Hepatocyte (in vitro differentiated cells): ENCODE data around the gene TTLL12. TPM values are rescaled to one million over a fixed set of nuclear protein-coding genes. Genes with fewer than 3 reads are reported as not detected.

ENCODE experiments used
- DNase-seq: peaks from one replicate; pipeline ENCODE4 v3.0.0-alpha.2; 2016; ENCODE audit warnings: low spot score
- H2AFZ ChIP-seq: fragments of 200-600 bp; sonication (generic); 2 replicates; pipeline ENCODE4 v1.6.0; 2016; ENCODE audit warnings: antibody characterized with exemption, mild to moderate bottlenecking
- H3K27ac ChIP-seq: fragments of 200-600 bp; sonication (generic); 2 replicates; pipeline ENCODE4 v1.5.1; 2016; ENCODE audit warnings: mild to moderate bottlenecking
- H3K27me3 ChIP-seq: fragments of 200-600 bp; sonication (generic); 2 replicates; pipeline ENCODE4 v1.6.1; 2016
- H3K36me3 ChIP-seq: fragments of 200-600 bp; sonication (generic); replicated peaks from 2 replicates; pipeline ENCODE4 v1.5.1; 2016; ENCODE audit warnings: low read depth; ENCODE audit not compliant: insufficient read depth
- H3K4me1 ChIP-seq: fragments of 200-600 bp; sonication (generic); 2 replicates; pipeline ENCODE4 v1.5.1; 2016; ENCODE audit warnings: mild to moderate bottlenecking, moderate library complexity; ENCODE audit not compliant: insufficient read depth
- H3K4me2 ChIP-seq: fragments of 200-600 bp; sonication (generic); 2 replicates; pipeline ENCODE4 v1.6.0; 2016
- H3K4me3 ChIP-seq: fragments of 200-600 bp; sonication (generic); 2 replicates; pipeline ENCODE4 v1.5.1; 2016; ENCODE audit warnings: mild to moderate bottlenecking
- H3K79me2 ChIP-seq: fragments of 200-600 bp; sonication (generic); 2 replicates; pipeline ENCODE4 v1.6.0; 2017; ENCODE audit warnings: mild to moderate bottlenecking
- H3K9me2 ChIP-seq: fragments of 200-600 bp; sonication (generic); replicated peaks from 2 replicates; pipeline ENCODE4 v1.6.0; 2017; ENCODE audit warnings: mild to moderate bottlenecking; ENCODE audit not compliant: insufficient read depth
- H3K9me3 ChIP-seq: fragments of 200-600 bp; sonication (generic); 2 replicates; pipeline ENCODE4 v1.5.1; 2016; ENCODE audit warnings: low read depth, mild to moderate bottlenecking
- H4K20me1 ChIP-seq: fragments of 200-600 bp; sonication (generic); 2 replicates; pipeline ENCODE4 v1.6.0; 2016; ENCODE audit warnings: mild to moderate bottlenecking; ENCODE audit not compliant: insufficient read depth, poor library complexity, severe bottlenecking
- EZH2 ChIP-seq: fragments of 200-600 bp; sonication (generic); IDR thresholded peaks from 2 replicates; pipeline ENCODE4 v1.6.1; 2016; ENCODE audit warnings: antibody characterized with exemption, mild to moderate bottlenecking, borderline replicate concordance
- EZH2phosphoT487 ChIP-seq: fragments of 200-600 bp; sonication (generic); IDR thresholded peaks from one replicate; pipeline ENCODE4 v1.6.1; 2018; ENCODE audit warnings: antibody characterized with exemption, mild to moderate bottlenecking, low read depth, moderate library complexity; ENCODE audit not compliant: unreplicated experiment, severe bottlenecking
- WGBS: methylation state at CpG from one replicate; pipeline ENCODE4 v1.1.6; 2016; ENCODE audit warnings: low lambda C conversion rate; ENCODE audit errors: missing lambda C conversion rate; 5-methylcytosine and 5-hydroxymethylcytosine counted together
- polyA plus RNA-seq: library from polyadenylated mRNA; unstranded; fragments of >200 nt; fragmentation: Nextera tagmentation; extraction: Ambion mirVana; gene quantifications from 2 replicates; pipeline ENCODE4 v1.2.1, GENCODE V29; 2016
- total RNA-seq: library from RNA; depleted of rRNA; stranded (reverse); fragments of >200 nt; gene quantifications from 2 replicates; pipeline ENCODE4 v1.2.3, GENCODE V29; 2014
- TF ChIP-seq, protein P1 (sequence below): fragments of 200-600 bp; sonication (generic); IDR thresholded peaks from 2 replicates; pipeline ENCODE4 v1.5.1; 2016; ENCODE audit warnings: antibody characterized with exemption, mild to moderate bottlenecking; ENCODE audit not compliant: poor library complexity

Gene TTLL12
- total and polyA plus RNA-seq, 2 experiments from 2014 or later, result 40.9 to 50.3 TPM

DNA sequence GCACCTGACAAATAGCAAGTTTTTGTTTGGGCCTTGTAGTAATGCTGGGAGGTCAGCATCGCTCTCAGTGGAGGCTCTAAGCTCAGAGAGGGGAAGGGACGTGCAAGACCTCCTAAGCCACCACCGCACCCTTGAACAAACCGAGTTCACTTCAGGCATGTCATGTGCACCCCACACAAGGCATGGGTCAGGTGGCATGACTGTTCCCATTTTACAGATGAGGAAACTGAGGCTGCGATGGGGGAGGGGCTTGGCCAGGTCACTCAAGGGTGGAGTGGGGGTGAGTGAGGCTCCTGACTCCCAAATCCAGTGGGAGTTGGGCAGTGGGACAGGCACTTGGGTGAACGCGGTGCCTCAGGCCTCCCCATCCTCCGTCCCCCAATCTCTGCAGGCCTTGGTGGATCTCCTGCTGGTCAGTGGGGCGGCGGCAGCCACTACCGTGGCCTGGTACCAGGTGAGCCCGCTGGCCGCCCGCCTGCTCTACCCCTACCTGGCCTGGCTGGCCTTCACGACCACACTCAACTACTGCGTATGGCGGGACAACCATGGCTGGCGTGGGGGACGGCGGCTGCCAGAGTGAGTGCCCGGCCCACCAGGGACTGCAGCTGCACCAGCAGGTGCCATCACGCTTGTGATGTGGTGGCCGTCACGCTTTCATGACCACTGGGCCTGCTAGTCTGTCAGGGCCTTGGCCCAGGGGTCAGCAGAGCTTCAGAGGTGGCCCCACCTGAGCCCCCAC is 24.4 kb downstream of the TTLL12 start:
- H3K36me3 ChIP-seq, result no peaks in the 10 kb centered on the region
- H3K9me2 ChIP-seq, result no peaks in the 10 kb centered on the region
- H3K27ac ChIP-seq, result no peak overlapping the region
- no peak for DNase-seq
- H3K79me2 ChIP-seq, result no peaks in the 10 kb centered on the region
- no peak overlapping the region for H3K4me2 ChIP-seq
- H3K9me3 ChIP-seq, result no peaks in the 10 kb centered on the region
- H3K4me3 ChIP-seq, result no peak overlapping the region
- no peak overlapping the region for H2AFZ ChIP-seq
- H4K20me1 ChIP-seq, result no peaks in the 10 kb centered on the region
- WGBS, result 95% methylated on average over 20 of the region's 24 CpGs
- no peak for TF ChIP-seq EZH2phosphoT487
- TF ChIP-seq EZH2, result no peak
- TF ChIP-seq, protein P1, sequence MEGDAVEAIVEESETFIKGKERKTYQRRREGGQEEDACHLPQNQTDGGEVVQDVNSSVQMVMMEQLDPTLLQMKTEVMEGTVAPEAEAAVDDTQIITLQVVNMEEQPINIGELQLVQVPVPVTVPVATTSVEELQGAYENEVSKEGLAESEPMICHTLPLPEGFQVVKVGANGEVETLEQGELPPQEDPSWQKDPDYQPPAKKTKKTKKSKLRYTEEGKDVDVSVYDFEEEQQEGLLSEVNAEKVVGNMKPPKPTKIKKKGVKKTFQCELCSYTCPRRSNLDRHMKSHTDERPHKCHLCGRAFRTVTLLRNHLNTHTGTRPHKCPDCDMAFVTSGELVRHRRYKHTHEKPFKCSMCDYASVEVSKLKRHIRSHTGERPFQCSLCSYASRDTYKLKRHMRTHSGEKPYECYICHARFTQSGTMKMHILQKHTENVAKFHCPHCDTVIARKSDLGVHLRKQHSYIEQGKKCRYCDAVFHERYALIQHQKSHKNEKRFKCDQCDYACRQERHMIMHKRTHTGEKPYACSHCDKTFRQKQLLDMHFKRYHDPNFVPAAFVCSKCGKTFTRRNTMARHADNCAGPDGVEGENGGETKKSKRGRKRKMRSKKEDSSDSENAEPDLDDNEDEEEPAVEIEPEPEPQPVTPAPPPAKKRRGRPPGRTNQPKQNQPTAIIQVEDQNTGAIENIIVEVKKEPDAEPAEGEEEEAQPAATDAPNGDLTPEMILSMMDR, result no peak
- H3K4me1 ChIP-seq, result no peaks in the 10 kb centered on the region
- H3K27me3 ChIP-seq, result no peaks in the 10 kb centered on the region

GRCh38 chr22:43160497-43161126 is 26.3 kb downstream of the TTLL12 start:
- Histone ChIP-seq H3K9me2 (no peaks in the 10 kb centered on the region), H3K27ac (no peak overlapping the region), H3K27me3 (no peaks in the 10 kb centered on the region), H3K4me2 (no peak overlapping the region), H3K36me3 (no peaks in the 10 kb centered on the region), H3K4me3 (no peak overlapping the region), H4K20me1 (no peaks in the 10 kb centered on the region), H2AFZ (no peak overlapping the region), H3K9me3 (no peaks in the 10 kb centered on the region), H3K4me1 (no peaks in the 10 kb centered on the region), H3K79me2 (no peaks in the 10 kb centered on the region)
- TF ChIP-seq EZH2 (no peak), EZH2phosphoT487 (no peak)
- TF ChIP-seq, protein P1, result no peak
- 96% methylated on average over 8 of the region's 8 CpGs for WGBS
- DNase-seq, result no peak

GRCh38 chr22:43159484-43160178 is 27.3 kb downstream of the TTLL12 start:
- no peaks in the 10 kb centered on the region for H3K36me3 ChIP-seq
- no peaks in the 10 kb centered on the region for H3K79me2 ChIP-seq
- no peak for DNase-seq
- no peaks in the 10 kb centered on the region for H4K20me1 ChIP-seq
- no peak for TF ChIP-seq EZH2
- no peak for TF ChIP-seq EZH2phosphoT487
- TF ChIP-seq, protein P1, result no peak
- no peaks in the 10 kb centered on the region for H3K4me1 ChIP-seq
- no peaks in the 10 kb centered on the region for H3K9me3 ChIP-seq
- H2AFZ ChIP-seq, result no peak overlapping the region
- no peak overlapping the region for H3K4me3 ChIP-seq
- no peaks in the 10 kb centered on the region for H3K27me3 ChIP-seq
- H3K4me2 ChIP-seq, result no peak overlapping the region
- H3K9me2 ChIP-seq, result no peaks in the 10 kb centered on the region
- WGBS, result 80% methylated on average over 17 of the region's 18 CpGs
- H3K27ac ChIP-seq, result no peak overlapping the region
